ENCODE results near the gene HBS1L.
"Not testable (repeated sequence)": the region's sequence is repeated elsewhere in the genome, so short reads cannot be mapped to it uniquely, and the experiment has no call there.

Gene HBS1L

GRCh38 chr6:135075018-135075417 is 20.4 kb upstream of the HBS1L start:
- DNase-seq (ENCODE audit: low read depth) = no peak

DNA sequence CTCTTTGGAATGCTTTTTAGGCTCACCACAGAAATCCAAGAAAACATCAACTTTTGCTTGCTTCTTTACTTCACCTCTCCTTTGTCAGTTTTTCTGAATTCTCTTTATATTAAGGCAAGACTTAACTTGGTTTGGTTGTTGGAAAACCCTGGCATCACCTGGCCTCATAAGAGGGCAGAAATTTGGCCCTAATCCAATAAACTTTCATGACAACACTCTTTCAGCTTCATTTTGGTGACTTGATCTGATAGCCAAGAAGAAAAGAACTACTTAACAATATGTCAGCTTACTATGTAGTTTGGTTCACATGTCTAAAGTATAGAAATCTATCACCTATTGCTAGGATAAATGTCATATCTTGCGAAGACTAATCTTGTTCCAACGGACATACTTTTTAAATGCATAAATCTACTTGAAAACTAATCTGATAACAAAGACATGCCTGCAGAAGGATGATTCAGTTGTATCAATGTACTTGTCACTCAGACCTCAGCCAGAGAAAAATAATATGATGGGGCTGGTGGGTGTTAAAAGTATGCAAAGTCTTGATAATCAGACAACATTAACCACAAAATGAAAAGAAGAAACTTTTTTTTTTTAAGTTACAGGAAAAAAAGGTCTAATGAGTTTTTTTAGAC is 19.3 kb upstream of the HBS1L start:
- no peak for DNase-seq (ENCODE audit: low read depth)

- no peak for DNase-seq (ENCODE audit: low read depth)
Measured at GRCh38 chr6:135073217-135073616, 18.6 kb upstream of the HBS1L start.

DNA sequence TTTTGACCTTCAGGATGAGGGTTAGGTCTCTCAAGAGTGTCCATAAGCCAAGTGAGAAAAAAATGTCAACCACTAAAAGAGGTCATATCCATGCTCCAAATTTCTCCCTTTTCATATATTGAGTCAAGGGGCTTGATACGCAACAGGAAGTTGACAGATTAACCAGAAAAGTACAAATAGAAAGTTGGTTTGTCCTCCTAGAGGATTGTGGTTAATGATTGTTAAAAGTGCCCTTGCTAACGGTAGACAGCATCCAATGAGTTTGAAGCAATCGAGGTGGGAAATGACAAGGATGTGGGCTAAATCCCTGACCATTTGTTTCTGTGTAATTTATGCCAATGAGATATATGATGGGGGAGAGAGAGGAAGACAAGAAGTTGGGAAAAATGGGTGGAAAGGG is 18.1 kb upstream of the HBS1L start:
- DNase-seq (ENCODE audit: low read depth) = no peak

DNA sequence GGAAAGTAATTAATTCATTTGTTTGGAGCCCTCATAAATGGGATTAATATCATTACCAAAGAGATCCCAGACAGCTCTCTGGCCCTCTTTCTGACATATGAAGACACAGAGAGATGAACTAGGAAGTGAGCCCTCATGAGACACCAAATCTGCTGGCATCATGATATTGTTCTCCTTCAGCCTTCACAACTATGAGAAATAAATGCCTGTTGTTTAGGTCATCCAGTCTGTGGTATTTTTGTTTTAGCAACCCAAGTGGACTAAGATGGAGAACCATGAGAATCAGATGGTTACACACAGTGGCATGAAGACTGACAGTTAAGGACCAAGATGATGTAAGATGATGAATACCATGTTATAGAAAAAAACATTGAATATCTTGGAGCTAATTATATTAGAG is 16.9 kb upstream of the HBS1L start:
- peak; percentile 7 for DNase-seq (ENCODE audit: low read depth)

DNA sequence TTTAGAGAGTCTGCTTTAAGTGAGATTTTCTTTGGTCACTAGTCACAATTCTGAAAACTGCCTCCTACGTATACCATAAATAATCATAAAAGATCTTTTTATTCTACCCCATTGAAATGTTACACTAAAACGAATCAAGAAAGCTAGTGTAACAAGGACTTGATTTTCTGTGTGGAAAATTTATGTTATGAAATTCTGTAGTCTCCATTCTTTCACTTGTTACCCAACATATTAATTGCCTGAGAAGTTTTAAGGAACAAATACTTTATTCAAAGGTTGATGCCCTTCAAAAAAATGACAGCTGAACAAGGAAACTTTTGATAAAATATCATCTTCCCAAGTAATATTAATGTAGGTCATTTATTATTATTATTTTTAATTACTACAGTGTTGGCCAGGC is 13.3 kb upstream of the HBS1L start:
- DNase-seq (ENCODE audit: low read depth) = no peak

- no peak for DNase-seq (ENCODE audit: low read depth)
Measured at GRCh38 chr6:135066806-135067205, 12.2 kb upstream of the HBS1L start.

- DNase-seq (ENCODE audit: low read depth) = no peak
Measured at GRCh38 chr6:135066397-135066796, 11.8 kb upstream of the HBS1L start.

- DNase-seq (ENCODE audit: low read depth) = no peak
Measured at GRCh38 chr6:135064586-135064985, 10.0 kb upstream of the HBS1L start.

DNA sequence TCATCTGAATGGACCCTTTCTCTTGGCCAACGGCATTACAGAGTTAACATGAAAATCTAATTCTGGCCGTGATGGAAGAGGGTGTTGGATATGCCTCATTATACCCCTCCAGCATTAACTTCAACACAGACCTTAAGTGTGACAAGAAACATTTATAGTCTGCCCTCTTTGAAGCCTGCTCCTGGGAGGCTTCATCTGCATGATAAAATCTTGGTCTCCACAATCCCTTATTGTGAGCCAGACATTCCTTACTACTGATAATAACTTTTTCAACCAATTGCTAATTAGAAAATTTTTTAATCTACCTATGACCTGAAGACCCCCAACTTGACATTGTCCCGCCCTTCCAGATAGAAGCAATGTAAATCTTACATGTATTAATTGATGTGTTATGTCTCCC is 9.3 kb upstream of the HBS1L start:
- no peak for DNase-seq (ENCODE audit: low read depth)

- no peak for DNase-seq (ENCODE audit: low read depth)
Measured at GRCh38 chr6:135062735-135063134, 8.1 kb upstream of the HBS1L start.

DNA sequence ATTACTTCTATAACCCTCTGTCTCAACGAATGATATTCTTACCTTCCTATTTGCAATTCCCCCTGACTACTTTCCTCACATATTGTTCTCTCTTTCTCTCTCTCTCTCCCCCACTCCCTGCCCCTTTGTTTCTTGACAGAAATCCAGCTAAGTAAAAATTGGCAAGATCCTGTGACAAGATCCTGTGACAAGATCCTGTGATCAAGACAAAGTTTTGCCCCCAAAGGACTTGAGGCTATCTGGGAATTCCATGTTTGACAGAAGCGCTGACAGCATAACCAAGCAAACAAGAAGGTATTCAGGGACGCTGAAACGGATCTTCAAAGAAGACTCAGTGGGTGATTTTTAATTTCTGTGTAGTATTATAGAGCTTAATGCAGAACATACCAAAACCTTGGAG is 5.5 kb upstream of the HBS1L start:
- DNase-seq (ENCODE audit: low read depth) = no peak

DNA sequence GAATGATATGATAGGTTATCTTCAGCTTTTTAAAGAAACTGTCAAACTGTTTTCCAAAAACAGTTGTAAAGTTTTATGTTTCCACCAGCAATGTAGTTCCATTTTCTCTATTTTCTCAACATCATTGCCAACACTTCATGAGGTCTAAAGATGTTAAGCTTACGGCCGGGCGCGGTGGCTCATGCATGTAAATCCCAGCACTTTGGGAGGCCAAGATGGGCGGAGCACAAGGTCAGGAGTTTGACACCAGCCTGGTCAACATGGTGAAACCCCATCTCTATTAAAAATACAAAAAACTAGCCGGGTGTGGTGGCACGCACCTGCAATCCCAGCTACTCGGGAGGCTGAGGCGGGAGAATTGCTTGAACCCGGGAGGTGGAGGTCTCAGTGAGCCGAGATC is 3.7 kb upstream of the HBS1L start:
- not testable (repeated sequence) for DNase-seq (ENCODE audit: low read depth)

- no peak for DNase-seq (ENCODE audit: low read depth)
Measured at GRCh38 chr6:135056632-135057031, 2.0 kb upstream of the HBS1L start.

- DNase-seq (ENCODE audit: low read depth) = no peak
Measured at GRCh38 chr6:135054226-135054568, 425 bp downstream of the HBS1L start.

- DNase-seq (ENCODE audit: low read depth) = no peak
Measured at GRCh38 chr6:135053406-135053805, 1.2 kb downstream of the HBS1L start.

GRCh38 chr6:135052939-135053338 is 1.7 kb downstream of the HBS1L start:
- no peak for DNase-seq (ENCODE audit: low read depth)

DNA sequence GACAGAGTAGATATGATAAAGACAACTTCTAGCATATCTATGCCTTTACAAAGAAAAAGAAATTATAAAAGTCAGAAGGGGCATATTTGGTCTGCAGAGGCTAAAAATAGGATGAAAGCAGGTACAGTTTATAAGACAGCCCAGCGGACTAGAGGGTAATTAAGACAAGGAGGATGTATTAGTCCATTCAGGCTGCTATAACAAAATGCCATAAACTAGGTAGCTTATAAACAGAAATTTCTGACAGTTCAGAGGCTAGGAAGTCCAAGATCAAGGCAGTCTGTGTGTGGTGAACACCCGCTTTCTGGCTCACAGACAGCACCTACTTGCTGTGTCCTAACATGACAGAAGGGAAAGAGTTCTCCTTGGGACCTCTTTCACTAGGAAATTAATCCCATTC is 5.7 kb downstream of the HBS1L start:
- no peak for DNase-seq (ENCODE audit: low read depth)

DNA sequence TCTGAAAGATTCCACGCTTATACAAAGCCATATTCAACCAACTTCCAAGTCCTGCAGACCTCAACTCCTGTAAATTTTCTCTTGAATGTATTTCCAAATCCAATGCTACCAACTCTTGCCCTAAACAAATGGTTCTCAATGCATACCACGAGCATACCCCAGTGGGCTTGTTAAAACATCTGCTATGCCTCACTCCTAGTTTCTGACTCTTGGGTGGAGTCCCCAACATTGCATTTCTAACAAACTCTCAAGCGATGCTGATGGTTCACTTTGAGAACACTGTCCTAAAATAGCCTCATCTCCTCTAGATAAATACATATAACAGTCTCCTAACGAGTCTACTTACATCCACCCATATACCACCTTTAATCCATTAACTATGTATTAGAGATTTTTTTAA is 7.3 kb downstream of the HBS1L start:
- DNase-seq (ENCODE audit: low read depth) = no peak

GRCh38 chr6:135046912-135047311 is 7.7 kb downstream of the HBS1L start:
- no peak for DNase-seq (ENCODE audit: low read depth)

GRCh38 chr6:135044639-135045038 is 10.0 kb downstream of the HBS1L start:
- DNase-seq (ENCODE audit: low read depth) = no peak

GRCh38 chr6:135043846-135044245 is 10.8 kb downstream of the HBS1L start:
- DNase-seq (ENCODE audit: low read depth) = no peak

DNA sequence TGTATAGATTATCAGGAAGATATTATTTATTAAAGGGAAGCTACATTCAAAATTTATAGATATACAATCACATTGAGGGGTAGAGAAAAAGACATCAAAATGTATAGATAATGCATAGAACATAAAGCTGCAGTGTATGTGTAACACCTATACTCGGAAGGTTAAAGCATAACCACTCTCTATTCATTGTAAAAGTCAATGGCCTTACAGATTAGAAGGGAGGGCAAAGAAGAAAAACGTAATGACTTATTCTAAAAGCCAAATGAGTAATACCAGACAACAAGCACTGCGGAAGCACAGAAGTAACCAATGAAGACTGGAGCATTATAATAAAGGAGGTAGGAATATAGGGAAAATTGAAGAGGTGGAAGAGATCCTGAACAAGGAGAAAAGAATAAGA is 11.3 kb downstream of the HBS1L start:
- DNase-seq (ENCODE audit: low read depth) = no peak

- no peak for DNase-seq (ENCODE audit: low read depth)
Measured at GRCh38 chr6:135038335-135038734, 16.3 kb downstream of the HBS1L start.

DNA sequence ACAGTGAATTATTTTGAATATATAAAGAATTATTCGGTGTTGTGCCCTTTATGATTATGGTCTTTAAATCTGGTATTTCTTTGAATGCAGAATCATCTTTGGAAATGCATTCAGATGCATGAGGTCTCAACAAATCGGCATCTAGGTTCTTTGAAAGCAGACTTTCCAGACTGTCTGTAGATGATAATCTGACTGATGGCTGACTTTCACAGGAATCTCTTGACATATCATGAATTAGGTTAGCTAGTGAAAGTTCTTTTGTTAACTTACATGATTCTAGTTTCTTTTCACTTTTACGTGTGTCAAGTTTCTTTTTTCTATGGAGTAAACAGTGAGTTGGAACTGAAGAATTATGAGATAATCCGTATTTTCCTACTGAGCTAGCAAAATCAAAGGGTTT is 17.1 kb downstream of the HBS1L start:
- no peak for DNase-seq (ENCODE audit: low read depth)

Measured in EH (cell line).